Measurements from ENCODE around the gene KRT36. TPM values are rescaled to one million over a fixed set of nuclear protein-coding genes. Genes with fewer than 3 reads are reported as not detected.

The KRT36 gene
- polyA plus RNA-seq, 4 donors: 0.04 TPM; not detected in 3

GRCh38 chr17:41518789-41519449 is 29.2 kb upstream of the KRT36 start, which contains the start of gene KRT15:
Gene KRT15 (minus strand): TSS chr17:41518890. CDS start chr17:41518827, 63 bp downstream.
- no peak for FAIRE-seq
- Histone ChIP-seq H3K4me3 (ENCODE audit: low read depth in 1 of 3, low read length in 3 of 3) (no peak within 1 kb of the TSS), H3K27ac (ENCODE audit: low read depth in 1 of 3, low read length in 2 of 3) (peak within 1 kb of the TSS; percentile 61 to 93 (median 81)), H3K36me3 (ENCODE audit: control insufficient read depth in 3 of 3, insufficient read depth in 2 of 3, low read depth in 1 of 3, low read length in 3 of 3) (peaks cover 0 to 9% (median 0%) of the 10 kb centered on the region in 3 donors), H3K9me3 (ENCODE audit: control insufficient read depth in 2 of 2, insufficient read depth in 1 of 2, low read depth in 1 of 2, low read length in 1 of 2) (no peaks in the 10 kb centered on the region), H3K4me1 (ENCODE audit: control insufficient read depth in 3 of 3, insufficient read depth in 2 of 3, low read depth in 1 of 3, low read length in 2 of 3) (peaks cover 0 to 52% (median 3%) of the 10 kb centered on the region in 3 donors), H3K27me3 (ENCODE audit: control insufficient read depth in 3 of 3, insufficient read depth in 3 of 3, low read length in 3 of 3) (no peaks in the 10 kb centered on the region)
- WGBS, 3 donors: 31 to 57% (median 35%) methylated on average over 8 of the region's 8 CpGs
- peak in 1 of 2 donors; percentile 35 for DNase-seq

GRCh38 chr17:41518031-41518430 is 28.3 kb upstream of the KRT36 start:
- no peak overlapping the region for H3K4me3 ChIP-seq (ENCODE audit: low read depth in 1 of 3, low read length in 3 of 3)
- no peak for FAIRE-seq
- no peak overlapping the region for H3K27ac ChIP-seq (ENCODE audit: low read depth in 1 of 3, low read length in 2 of 3)

GRCh38 chr17:41516830-41517283 is 27.1 kb upstream of the KRT36 start:
- FAIRE-seq: no peak
- H3K4me1 ChIP-seq (ENCODE audit: control insufficient read depth in 3 of 3, insufficient read depth in 2 of 3, low read depth in 1 of 3, low read length in 2 of 3): peaks cover 0 to 32% (median 2%) of the 10 kb centered on the region in 3 donors
- no peak overlapping the region for H3K27ac ChIP-seq (ENCODE audit: low read depth in 1 of 3, low read length in 2 of 3)
- no peaks in the 10 kb centered on the region for H3K27me3 ChIP-seq (ENCODE audit: control insufficient read depth in 3 of 3, insufficient read depth in 3 of 3, low read length in 3 of 3)
- DNase-seq: no peak
- no peaks in the 10 kb centered on the region for H3K9me3 ChIP-seq (ENCODE audit: control insufficient read depth in 2 of 2, insufficient read depth in 1 of 2, low read depth in 1 of 2, low read length in 1 of 2)
- no peaks in the 10 kb centered on the region for H3K36me3 ChIP-seq (ENCODE audit: control insufficient read depth in 3 of 3, insufficient read depth in 2 of 3, low read depth in 1 of 3, low read length in 3 of 3)
- H3K4me3 ChIP-seq (ENCODE audit: low read depth in 1 of 3, low read length in 3 of 3): no peak overlapping the region
- 90 to 95% (median 91%) methylated on average over 14 of the region's 14 CpGs for WGBS, 3 donors

More at GRCh38 chr17:41518031-41518430, 28.3 kb upstream of the KRT36 start:
- H3K36me3 ChIP-seq (ENCODE audit: control insufficient read depth in 3 of 3, insufficient read depth in 2 of 3, low read depth in 1 of 3, low read length in 3 of 3): peaks cover 0 to 3% (median 0%) of the 10 kb centered on the region in 3 donors
- no peak for DNase-seq
- peaks cover 0 to 44% (median 3%) of the 10 kb centered on the region in 3 donors for H3K4me1 ChIP-seq (ENCODE audit: control insufficient read depth in 3 of 3, insufficient read depth in 2 of 3, low read depth in 1 of 3, low read length in 2 of 3)
- H3K9me3 ChIP-seq (ENCODE audit: control insufficient read depth in 2 of 2, insufficient read depth in 1 of 2, low read depth in 1 of 2, low read length in 1 of 2): no peaks in the 10 kb centered on the region
- WGBS, 3 donors: 46 to 86% (median 61%) methylated on average over 3 of the region's 3 CpGs
- H3K27me3 ChIP-seq (ENCODE audit: control insufficient read depth in 3 of 3, insufficient read depth in 3 of 3, low read length in 3 of 3): no peaks in the 10 kb centered on the region

- 87 to 91% (median 88%) methylated on average over 14 of the region's 14 CpGs for WGBS, 3 donors
- no peak for DNase-seq
Observed at GRCh38 chr17:41516147-41516829, 26.6 kb upstream of the KRT36 start.

GRCh38 chr17:41513168-41513547 is 23.4 kb upstream of the KRT36 start:
- Histone ChIP-seq H3K9me3 (ENCODE audit: control insufficient read depth in 2 of 2, insufficient read depth in 1 of 2, low read depth in 1 of 2, low read length in 1 of 2) (no peaks in the 10 kb centered on the region), H3K27me3 (ENCODE audit: control insufficient read depth in 3 of 3, insufficient read depth in 3 of 3, low read length in 3 of 3) (no peaks in the 10 kb centered on the region), H3K36me3 (ENCODE audit: control insufficient read depth in 3 of 3, insufficient read depth in 2 of 3, low read depth in 1 of 3, low read length in 3 of 3) (no peaks in the 10 kb centered on the region), H3K4me3 (ENCODE audit: low read depth in 1 of 3, low read length in 3 of 3) (no peak overlapping the region), H3K4me1 (ENCODE audit: control insufficient read depth in 3 of 3, insufficient read depth in 2 of 3, low read depth in 1 of 3, low read length in 2 of 3) (peaks cover 0 to 13% (median 4%) of the 10 kb centered on the region in 3 donors), H3K27ac (ENCODE audit: low read depth in 1 of 3, low read length in 2 of 3) (no peak overlapping the region)
- WGBS, 3 donors: 69 to 79% (median 73%) methylated on average over 5 of the region's 5 CpGs
- DNase-seq (no peak), FAIRE-seq (no peak)

More at GRCh38 chr17:41516147-41516829, 26.6 kb upstream of the KRT36 start:
- Histone ChIP-seq H3K4me1 (ENCODE audit: control insufficient read depth in 3 of 3, insufficient read depth in 2 of 3, low read depth in 1 of 3, low read length in 2 of 3) (peaks cover 0 to 30% (median 2%) of the 10 kb centered on the region in 3 donors), H3K27me3 (ENCODE audit: control insufficient read depth in 3 of 3, insufficient read depth in 3 of 3, low read length in 3 of 3) (no peaks in the 10 kb centered on the region), H3K36me3 (ENCODE audit: control insufficient read depth in 3 of 3, insufficient read depth in 2 of 3, low read depth in 1 of 3, low read length in 3 of 3) (no peaks in the 10 kb centered on the region), H3K27ac (ENCODE audit: low read depth in 1 of 3, low read length in 2 of 3) (no peak overlapping the region), H3K9me3 (ENCODE audit: control insufficient read depth in 2 of 2, insufficient read depth in 1 of 2, low read depth in 1 of 2, low read length in 1 of 2) (no peaks in the 10 kb centered on the region), H3K4me3 (ENCODE audit: low read depth in 1 of 3, low read length in 3 of 3) (no peak overlapping the region)
- FAIRE-seq: no peak

- H3K9me3 ChIP-seq (ENCODE audit: control insufficient read depth in 2 of 2, insufficient read depth in 1 of 2, low read depth in 1 of 2, low read length in 1 of 2): no peaks in the 10 kb centered on the region
- H3K27ac ChIP-seq (ENCODE audit: low read depth in 1 of 3, low read length in 2 of 3): no peak overlapping the region
- H3K27me3 ChIP-seq (ENCODE audit: control insufficient read depth in 3 of 3, insufficient read depth in 3 of 3, low read length in 3 of 3): no peaks in the 10 kb centered on the region
- H3K4me3 ChIP-seq (ENCODE audit: low read depth in 1 of 3, low read length in 3 of 3): no peak overlapping the region
- peaks cover 0 to 13% (median 4%) of the 10 kb centered on the region in 3 donors for H3K4me1 ChIP-seq (ENCODE audit: control insufficient read depth in 3 of 3, insufficient read depth in 2 of 3, low read depth in 1 of 3, low read length in 2 of 3)
- no peaks in the 10 kb centered on the region for H3K36me3 ChIP-seq (ENCODE audit: control insufficient read depth in 3 of 3, insufficient read depth in 2 of 3, low read depth in 1 of 3, low read length in 3 of 3)
- DNase-seq: no peak
- FAIRE-seq: no peak
- WGBS, 3 donors: 44 to 54% (median 53%) methylated on average over 7 of the region's 7 CpGs
Observed at GRCh38 chr17:41512546-41513167, 22.9 kb upstream of the KRT36 start.

GRCh38 chr17:41511716-41512115 is 22.0 kb upstream of the KRT36 start:
- no peak overlapping the region for H3K4me3 ChIP-seq (ENCODE audit: low read depth in 1 of 3, low read length in 3 of 3)
- DNase-seq (peak in 1 of 2 donors; percentile 62), FAIRE-seq (no peak)
- peaks cover 0 to 13% (median 4%) of the 10 kb centered on the region in 3 donors for H3K4me1 ChIP-seq (ENCODE audit: control insufficient read depth in 3 of 3, insufficient read depth in 2 of 3, low read depth in 1 of 3, low read length in 2 of 3)
- no peaks in the 10 kb centered on the region for H3K27me3 ChIP-seq (ENCODE audit: control insufficient read depth in 3 of 3, insufficient read depth in 3 of 3, low read length in 3 of 3)
- no peaks in the 10 kb centered on the region for H3K36me3 ChIP-seq (ENCODE audit: control insufficient read depth in 3 of 3, insufficient read depth in 2 of 3, low read depth in 1 of 3, low read length in 3 of 3)
- H3K27ac ChIP-seq (ENCODE audit: low read depth in 1 of 3, low read length in 2 of 3): no peak overlapping the region
- H3K9me3 ChIP-seq (ENCODE audit: control insufficient read depth in 2 of 2, insufficient read depth in 1 of 2, low read depth in 1 of 2, low read length in 1 of 2): no peaks in the 10 kb centered on the region
- 48 to 73% (median 50%) methylated on average over 10 of the region's 10 CpGs for WGBS, 3 donors

GRCh38 chr17:41511116-41511515 is 21.4 kb upstream of the KRT36 start:
- no peaks in the 10 kb centered on the region for H3K36me3 ChIP-seq (ENCODE audit: control insufficient read depth in 3 of 3, insufficient read depth in 2 of 3, low read depth in 1 of 3, low read length in 3 of 3)
- DNase-seq: peak; percentile 71 to 92
- H3K27me3 ChIP-seq (ENCODE audit: control insufficient read depth in 3 of 3, insufficient read depth in 3 of 3, low read length in 3 of 3): no peaks in the 10 kb centered on the region
- H3K4me1 ChIP-seq (ENCODE audit: control insufficient read depth in 3 of 3, insufficient read depth in 2 of 3, low read depth in 1 of 3, low read length in 2 of 3): peaks cover 0 to 13% (median 4%) of the 10 kb centered on the region in 3 donors
- H3K27ac ChIP-seq (ENCODE audit: low read depth in 1 of 3, low read length in 2 of 3): peak overlapping the region in 1 of 3 donors; percentile 35
- WGBS, 3 donors: 0 to 50% (median 18%) methylated on average over 4 of the region's 4 CpGs
- H3K9me3 ChIP-seq (ENCODE audit: control insufficient read depth in 2 of 2, insufficient read depth in 1 of 2, low read depth in 1 of 2, low read length in 1 of 2): no peaks in the 10 kb centered on the region
- FAIRE-seq: no peak
- no peak overlapping the region for H3K4me3 ChIP-seq (ENCODE audit: low read depth in 1 of 3, low read length in 3 of 3)
